GM12878 (cell line): ENCODE data around the gene XPC. TPM values are rescaled to one million over a fixed set of nuclear protein-coding genes. Genes with fewer than 3 reads are reported as not detected.

Experiments
- ATAC-seq: fragments of 200-7000 bp; cut with Tn5 transposase; 3 replicates; pipeline ENCODE4 v1.9.1; 2020; ENCODE audit warnings: mild to moderate bottlenecking, moderate library complexity
- BruUV-seq: library from RNA; stranded (reverse); fragments of 400-500 nt; replicated peaks from 2 replicates; lab custom pipeline; 2021; lab: Mats Ljungman, UMichigan
- CTCF ChIA-PET: fragments of 300-600 bp; sonication (Branson Sonifier 250); formaldehyde crosslinking; extraction: SDS; loops from one replicate; lab custom pipeline; 2021; ENCODE audit warnings: inconsistent platforms; lab: Yijun Ruan, JAX
- POLR2A ChIA-PET: fragments of 350-600 bp; formaldehyde crosslinking; extraction: SDS; loops from one replicate; lab custom pipeline; 2021; ENCODE audit warnings: inconsistent platforms; lab: Charles Lee
- RAD21 ChIA-PET: fragments of 300-600 bp; sonication (Branson Sonifier 250); formaldehyde crosslinking; loops from one replicate; lab custom pipeline; 2023; ENCODE audit warnings: antibody characterized with exemption; ENCODE audit not compliant: unreplicated experiment; lab: Charles Lee
- SMC1A ChIA-PET: fragments of 300-600 bp; sonication (Branson Sonifier 250); formaldehyde crosslinking; loops from one replicate; lab custom pipeline; 2023; ENCODE audit not compliant: unreplicated experiment, uncharacterized antibody; lab: Charles Lee
- DNase-seq: peaks from one replicate; pipeline ENCODE4 v3.0.0-alpha.2; 2011; ENCODE audit warnings: low read depth, low spot score
- FAIRE-seq: peaks from 3 replicates; lab custom pipeline; 2011; peaks lifted over from hg19 to GRCh38; lab: Jason Lieb, UNC
- H2AFZ ChIP-seq: 2 replicates; pipeline ENCODE4 v1.6.0; 2011; ENCODE audit warnings: low read depth, low read length, control low read depth; ENCODE audit not compliant: control insufficient read depth
- H3K27ac ChIP-seq: 2 replicates; pipeline ENCODE4 v1.5.1; 2011; ENCODE audit warnings: control low read depth; ENCODE audit not compliant: control insufficient read depth, insufficient read depth
- H3K27me3 ChIP-seq, 2 experiments: replicated peaks in 1 of 2; 2 replicates each; pipeline versions ENCODE4 v1.6.0 to v1.6.1; 2011; ENCODE audit warnings: low read length in 1 of 2; ENCODE audit not compliant: control insufficient read depth in 2 of 2, insufficient read depth in 2 of 2
- H3K36me3 ChIP-seq, 2 experiments: 2 replicates each; pipeline ENCODE4 v1.5.1; 2011; ENCODE audit warnings: low read length in 1 of 2; ENCODE audit not compliant: control insufficient read depth in 2 of 2, insufficient read depth in 2 of 2
- H3K4me1 ChIP-seq: 2 replicates; pipeline ENCODE4 v1.6.1; 2011; ENCODE audit warnings: mild to moderate bottlenecking, low read length, moderate library complexity, mixed read lengths; ENCODE audit not compliant: control insufficient read depth, insufficient read depth
- H3K4me2 ChIP-seq: 2 replicates; pipeline ENCODE4 v1.6.0; 2011; ENCODE audit warnings: control low read depth; ENCODE audit not compliant: control insufficient read depth, insufficient read depth
- H3K4me3 ChIP-seq: fragments of 200-600 bp; sonication (generic); 2 replicates; pipeline ENCODE4 v1.5.1; 2016
- H3K79me2 ChIP-seq: 2 replicates; pipeline ENCODE4 v1.6.0; 2011; ENCODE audit warnings: low read length; ENCODE audit not compliant: control insufficient read depth, insufficient read depth
- H3K9ac ChIP-seq: 2 replicates; pipeline ENCODE4 v1.8.0; 2011; ENCODE audit warnings: low read length, control low read depth, mixed read lengths; ENCODE audit not compliant: control insufficient read depth, insufficient read depth
- H3K9me3 ChIP-seq: replicated peaks from 3 replicates; pipeline ENCODE4 v1.5.1; 2011; ENCODE audit warnings: mild to moderate bottlenecking, low read length; ENCODE audit not compliant: control insufficient read depth, insufficient read depth
- H4K20me1 ChIP-seq: 2 replicates; pipeline ENCODE4 v1.6.0; 2011; ENCODE audit not compliant: control insufficient read depth, insufficient read depth
- CEBPZ ChIP-seq: fragments of 150-350 bp; IDR thresholded peaks from 2 replicates; pipeline ENCODE4 v1.6.1; 2016; ENCODE audit warnings: low read depth, low read length
- CHD4 ChIP-seq: fragments of 200-600 bp; sonication (generic); IDR thresholded peaks from 2 replicates; pipeline ENCODE4 v1.6.1; 2016; ENCODE audit warnings: mild to moderate bottlenecking
- DPF2 ChIP-seq: fragments of 450-650 bp; IDR thresholded peaks from 2 replicates; pipeline ENCODE4 v1.6.1; 2017; ENCODE audit warnings: mild to moderate bottlenecking
- ETV6 ChIP-seq, 2 experiments: fragments of 450-650 bp in 1 of 2; IDR thresholded peaks in 1 of 2; conservative IDR thresholded peaks in 1 of 2; 2 replicates each; pipeline ENCODE4 v1.6.1; 2014; ENCODE audit warnings: antibody characterized with exemption in 1 of 2, borderline replicate concordance in 1 of 2, low read depth in 1 of 2, mild to moderate bottlenecking in 1 of 2, moderate library complexity in 1 of 2
- FOXK2 ChIP-seq: fragments of 450-650 bp; IDR thresholded peaks from 2 replicates; pipeline ENCODE4 v1.6.1; 2017; ENCODE audit warnings: mild to moderate bottlenecking, moderate library complexity
- IKZF1 ChIP-seq: fragments of 450-650 bp; conservative IDR thresholded peaks from 2 replicates; pipeline ENCODE4 v1.6.1; 2017; ENCODE audit warnings: antibody characterized with exemption, mild to moderate bottlenecking
- PAX5 ChIP-seq: IDR thresholded peaks from 2 replicates; pipeline ENCODE4 v1.6.1; 2011; ENCODE audit warnings: low read depth, low read length, borderline replicate concordance
- POLR2AphosphoS5 ChIP-seq: IDR thresholded peaks from 2 replicates; pipeline ENCODE4 v1.6.1; 2011; ENCODE audit warnings: mild to moderate bottlenecking, low read length, inconsistent platforms
- RAD21 ChIP-seq: IDR thresholded peaks from 2 replicates; pipeline ENCODE4 v1.6.1; 2011; ENCODE audit warnings: mild to moderate bottlenecking, low read depth, low read length, moderate library complexity; ENCODE audit not compliant: insufficient read depth
- RAD51 ChIP-seq: fragments of 450-650 bp; IDR thresholded peaks from 2 replicates; pipeline ENCODE4 v1.6.1; 2016; ENCODE audit warnings: moderate library complexity, mild to moderate bottlenecking, inconsistent platforms
- SKIL ChIP-seq: fragments of 450-650 bp; IDR thresholded peaks from 2 replicates; pipeline ENCODE4 v1.6.1; 2017; ENCODE audit warnings: mild to moderate bottlenecking, low read depth, inconsistent platforms; ENCODE audit not compliant: poor library complexity, severe bottlenecking
- SMARCA5 ChIP-seq: fragments of 450-650 bp; IDR thresholded peaks from 2 replicates; pipeline ENCODE4 v1.6.1; 2017; ENCODE audit warnings: mild to moderate bottlenecking
- TAF1 ChIP-seq: IDR thresholded peaks from 2 replicates; pipeline ENCODE4 v1.6.1; 2011; ENCODE audit warnings: mild to moderate bottlenecking, low read depth, low read length, borderline replicate concordance
- USF2 ChIP-seq: IDR thresholded peaks from 2 replicates; pipeline ENCODE4 v1.6.1; 2011; ENCODE audit warnings: low read depth, low read length, improper control_type of control experiment, borderline replicate concordance
- WRNIP1 ChIP-seq: IDR thresholded peaks from 2 replicates; pipeline ENCODE4 v1.6.1; 2011; ENCODE audit warnings: low read depth, low read length, improper control_type of control experiment, borderline replicate concordance
- ZBTB11 ChIP-seq: fragments of 450-650 bp; formaldehyde crosslinking; IDR thresholded peaks from 2 replicates; pipeline ENCODE4 v1.5.0; 2022; ENCODE audit warnings: mild to moderate bottlenecking, missing genetic modification characterization
- WGBS: methylation state at CpG from one replicate; pipeline ENCODE4 v1.1.6; 2016; ENCODE audit warnings: low lambda C conversion rate; ENCODE audit not compliant: insufficient replicate concordance, insufficient coverage; ENCODE audit errors: missing lambda C conversion rate; 5-methylcytosine and 5-hydroxymethylcytosine counted together
- in situ Hi-C: fragments of 300-500 bp; cut with MboI; formaldehyde crosslinking; loops from 9 replicates; pipeline ENCODE4 v1.14.3; 2018; ENCODE audit warnings: mixed read lengths
- intact Hi-C: fragments of 100-400 bp; cut with micrococcal nuclease; formaldehyde crosslinking; loops from one replicate; pipeline ENCODE4 v1.14.2; 2022; ENCODE audit not compliant: unreplicated experiment
- polyA plus RNA-seq, 11 experiments: library from polyadenylated mRNA; depleted of rRNA in 4 of 11; unstranded in 6 of 11; stranded (reverse) in 5 of 11; fragments of >200 nt; fragmentation: Nextera tagmentation in 4 of 11; fragmentation: Illumina TruSeq in 1 of 11; extraction: Ambion mirVana in 4 of 11; extraction: Trizol in 1 of 11; gene quantifications; 1 replicate in 1 of 11; 2 replicates in 10 of 11; pipeline versions ENCODE4 v1.2.1 to v1.2.3, GENCODE V29; 2011 to 2016; ENCODE audit warnings: inconsistent platforms in 2 of 11, missing spikeins in 2 of 11, low read depth in 1 of 11
- total RNA-seq, 4 experiments: library from RNA; depleted of rRNA in 3 of 4; stranded (reverse); fragments of >200 nt in 3 of 4; fragmentation: Illumina TruSeq in 1 of 4; extraction: Trizol in 1 of 4; gene quantifications; 2 replicates each; pipeline versions ENCODE4 v1.2.1 to v1.2.3, GENCODE V29; 2013 to 2021

Gene XPC
- total and polyA plus RNA-seq, 10 of the 15 experiments (the other 5 are each of a cell fraction or from before 2014, with no cell fraction given), result 4.0 to 48.3 (median 29.8) TPM

GRCh38 chr3:14129296-14129695, 49.1 kb downstream of the XPC start:
- Histone ChIP-seq H3K27me3 (no peaks in the 10 kb centered on the region), H3K9ac (no peak overlapping the region), H2AFZ (no peak overlapping the region), H3K36me3 (peaks cover 18 to 30% of the 10 kb centered on the region in 2 experiments), H3K9me3 (no peaks in the 10 kb centered on the region), H3K27ac (no peak overlapping the region), H3K4me3 (no peak overlapping the region), H3K79me2 (peaks cover 33% of the 10 kb centered on the region), H3K4me2 (no peak overlapping the region), H3K4me1 (peaks cover 8% of the 10 kb centered on the region), H4K20me1 (no peaks in the 10 kb centered on the region)
- WGBS, result 100% methylated on average over 6 of the region's 6 CpGs
- in situ Hi-C loops (no loop called here), intact Hi-C loops (no loop called here)
- no TSS peak for BruUV-seq
- DNase-seq, result no peak
- ChIA-PET POLR2A (no interaction called here), RAD21 (no interaction called here), SMC1A (interaction anchor here (0.7 to 1.2 kb wide), 2 partner anchors 15 to 238 kb away, joined by 3 read pairs; no protein-coding TSS in a partner anchor), CTCF (no interaction called here)
- ATAC-seq, result no peak
- no peak for FAIRE-seq
- no peak for TF ChIP-seq SKIL
- TF ChIP-seq RAD21, result no peak
- TF ChIP-seq PAX5, result no peak
- TF ChIP-seq WRNIP1, result no peak
- TF ChIP-seq USF2, result no peak
- no peak for TF ChIP-seq CHD4
- no peak for TF ChIP-seq ZBTB11 (CRISPR knock-in tag)
- TF ChIP-seq DPF2, result no peak
- no peak for TF ChIP-seq FOXK2
- TF ChIP-seq IKZF1, result no peak
- no peak for TF ChIP-seq ETV6 (conservative IDR thresholded peaks at IDR 0.05 in 1 of 2, IDR thresholded peaks at IDR 0.05 in 1 of 2; ENCODE audit: borderline replicate concordance in 1 of 2, low read depth in 1 of 2)
- TF ChIP-seq TAF1, result no peak
- no peak for TF ChIP-seq SMARCA5
- TF ChIP-seq POLR2AphosphoS5, result no peak
- TF ChIP-seq RAD51, result no peak
- TF ChIP-seq CEBPZ, result no peak
- TF ChIP-seq, all 136 proteins: peak for 0
